ENCODE measurements around the gene NEURL4. TPM values are rescaled to one million over a fixed set of nuclear protein-coding genes. Genes with fewer than 3 reads are reported as not detected.
A peak's percentile ranks its signal among the peaks of the same experiment; 100 is the strongest.

The NEURL4 gene
- total RNA-seq (2014; rRNA removed; shearing (Covaris generic)) (36.8 and 42.3 TPM in 2 replicates), polyA plus RNA-seq (2016; fragmentation: Nextera tagmentation; extraction: Ambion mirVana) (6.3 and 6.7 TPM in 2 replicates)
- long read RNA-seq, result 0 reads

- Mint-ChIP-seq H3K4me3 (peak within 1 kb of the TSS; percentile 99), H3K36me3 (ENCODE audit: low read depth) (peaks cover 23% of the 10 kb centered on the region), H3K4me1 (peaks cover 22% of the 10 kb centered on the region), H3K9me3 (no peaks in the 10 kb centered on the region), H3K27me3 (ENCODE audit: insufficient read depth, low read depth, poor library complexity) (peaks cover 7% of the 10 kb centered on the region), H3K27ac (peak within 1 kb of the TSS; percentile 97)
- no peaks in the 10 kb centered on the region for H3K27me3 ChIP-seq (ENCODE audit: insufficient read depth)
- peak within 1 kb of the TSS; percentile 99 for H3K4me2 ChIP-seq
- TF ChIP-seq CREB1 (CRISPR knock-in tag; IDR thresholded peaks at IDR 0.05; ENCODE audit: low read depth) (0 out of 2 replicates have a peak, but pooled peaks have one; percentile 73), JUNB (IDR thresholded peaks at IDR 0.05; ENCODE audit: unreplicated experiment) (no peak), POLR2AphosphoS5 (IDR thresholded peaks at IDR 0.05; ENCODE audit: low read depth) (peak; percentile 9; the same call in 1 of the 2 replicates)
- no peaks in the 10 kb centered on the region for H3K9me2 ChIP-seq (ENCODE audit: insufficient read depth)
- no peaks in the 10 kb centered on the region for H3K36me3 ChIP-seq (ENCODE audit: insufficient read depth)
- H2AFZ ChIP-seq, result peak within 1 kb of the TSS; percentile 33
- peaks cover 24% of the 10 kb centered on the region for H3F3A ChIP-seq (replicated peaks; ENCODE audit: low read depth)
- peak; percentile 60 for DNase-seq (ENCODE audit: low spot score)
- peak; percentile 26 for ATAC-seq
- H3K79me2 ChIP-seq (replicated peaks; ENCODE audit: insufficient read depth), result peaks cover 14% of the 10 kb centered on the region
- peak within 1 kb of the TSS; percentile 93 for H3K27ac ChIP-seq (ENCODE audit: low read depth)
- peak within 1 kb of the TSS; percentile 70 for H3K4me3 ChIP-seq
- no peaks in the 10 kb centered on the region for H4K20me1 ChIP-seq (replicated peaks; ENCODE audit: insufficient read depth)
- peaks cover 10% of the 10 kb centered on the region for H3K4me1 ChIP-seq (ENCODE audit: insufficient read depth)
These were observed at the start of gene NEURL4 for GRCh38 chr17:7328840-7329373. Gene NEURL4, minus strand, starts transcription at chr17:7329335. Its CDS starts 23 bp downstream, at chr17:7329312.

- Mint-ChIP-seq H3K4me3 (no peak overlapping the region), H3K4me1 (peaks cover 5% of the 10 kb centered on the region; the same call in 2 of the 3 replicates), H3K9me3 (peaks cover 12% of the 10 kb centered on the region), H3K27ac (no peak overlapping the region), H3K27me3 (ENCODE audit: insufficient read depth, low read depth, poor library complexity) (peaks cover 4% of the 10 kb centered on the region), H3K36me3 (ENCODE audit: low read depth) (peaks cover 3% of the 10 kb centered on the region; the same call in 1 of the 3 replicates)
- DNase-seq (ENCODE audit: low spot score), result no peak
- Histone ChIP-seq H3F3A (replicated peaks; ENCODE audit: low read depth) (0 out of 2 replicates have a peak, but pooled peaks cover 3% of the 10 kb centered on the region), H3K36me3 (ENCODE audit: insufficient read depth) (no peaks in the 10 kb centered on the region), H4K20me1 (replicated peaks; ENCODE audit: insufficient read depth) (no peaks in the 10 kb centered on the region), H3K27me3 (ENCODE audit: insufficient read depth) (peaks cover 4% of the 10 kb centered on the region), H2AFZ (no peak overlapping the region), H3K9me2 (ENCODE audit: insufficient read depth) (no peaks in the 10 kb centered on the region), H3K4me2 (no peak overlapping the region), H3K27ac (ENCODE audit: low read depth) (no peak overlapping the region), H3K79me2 (replicated peaks; ENCODE audit: insufficient read depth) (no peaks in the 10 kb centered on the region), H3K4me1 (ENCODE audit: insufficient read depth) (peaks cover 2% of the 10 kb centered on the region; the same call in 1 of the 2 replicates), H3K4me3 (no peak overlapping the region)
- no peak for ATAC-seq
- TF ChIP-seq REST (IDR thresholded peaks at IDR 0.05; ENCODE audit: unreplicated experiment) (no peak), NANOG (IDR thresholded peaks at IDR 0.05; ENCODE audit: borderline replicate concordance) (no peak), STAT1 (IDR thresholded peaks at IDR 0.05; ENCODE audit: unreplicated experiment) (no peak), ZNF331 (CRISPR knock-in tag; IDR thresholded peaks at IDR 0.05; ENCODE audit: low read depth) (no peak), ETS1 (IDR thresholded peaks at IDR 0.05) (no peak), CTCF (conservative IDR thresholded peaks at IDR 0.05; ENCODE audit: low read depth in 2 of 2) (no peak), EZH2 (IDR thresholded peaks at IDR 0.05; ENCODE audit: low read depth, unreplicated experiment) (no peak)
These were observed 45.2 kb upstream of the NEURL4 start for GRCh38 chr17:7374353-7374752.

Data from GM23338 (cell line).